ENCODE measurements around the gene DHRS13. TPM values are rescaled to one million over a fixed set of nuclear protein-coding genes. Genes with fewer than 3 reads are reported as not detected.

DHRS13 gene
- 4.8 and 5.9 TPM in 2 replicates for total RNA-seq

GRCh38 chr17:28902819-28903545 is at the start of gene DHRS13:
DHRS13 (minus strand) TSS chr17:28903079; CDS start chr17:28902944, 135 bp downstream.

GRCh38 chr17:28951428-28951990 is 48.6 kb upstream of the DHRS13 start, which contains the start of gene PHF12:
PHF12 (minus strand) TSS chr17:28951518; CDS start chr17:28950960, 558 bp downstream.

GRCh38 chr17:28896884-28897768 is 5.8 kb downstream of the DHRS13 start, which contains the start of gene FLOT2:
FLOT2 (minus strand) TSS chr17:28897733; CDS start chr17:28897574, 159 bp downstream.

GRCh38 chr17:28854457-28855335 is 48.2 kb downstream of the DHRS13 start, which contains the start of gene ERAL1:
ERAL1 (plus strand) TSS chr17:28855016; CDS start chr17:28855035, 19 bp downstream.

Other genes with a start within 250 kb of the DHRS13 start
- 38.6 and 39.8 TPM in 2 replicates for gene SDF2, start 241.2 kb downstream of the DHRS13 start, total RNA-seq
- gene SUPT6H, start 240.9 kb downstream of the DHRS13 start, total RNA-seq, result 56.6 and 60.1 TPM in 2 replicates
- gene PROCA1, start 191.2 kb downstream of the DHRS13 start, total RNA-seq, result 0.86 and 1.3 TPM in 2 replicates
- gene RAB34, start 185.2 kb downstream of the DHRS13 start, total RNA-seq, result 25.3 and 42.1 TPM in 2 replicates
- 509 and 527 TPM in 2 replicates for gene RPL23A, start 183.1 kb downstream of the DHRS13 start, total RNA-seq
- 1.8 and 2.3 TPM in 2 replicates for gene TLCD1, start 176.8 kb downstream of the DHRS13 start, total RNA-seq
- gene NEK8, start 174.3 kb downstream of the DHRS13 start, total RNA-seq, result 1.5 and 2.0 TPM in 2 replicates
- 49.8 and 64.0 TPM in 2 replicates for gene TRAF4, start 159.1 kb downstream of the DHRS13 start, total RNA-seq
- 17.3 and 17.7 TPM in 2 replicates for gene FAM222B, start 60.3 kb downstream of the DHRS13 start, total RNA-seq
- 45.0 and 47.4 TPM in 2 replicates for gene ERAL1, start 48.1 kb downstream of the DHRS13 start, total RNA-seq
- gene FLOT2, start 5.3 kb downstream of the DHRS13 start, total RNA-seq, result 92.9 and 102 TPM in 2 replicates
- gene PHF12, start 48.4 kb upstream of the DHRS13 start, total RNA-seq, result 27.4 and 34.3 TPM in 2 replicates
- not detected in 2 replicates for gene SEZ6, start 103.0 kb upstream of the DHRS13 start, total RNA-seq
- gene PIPOX, start 140.1 kb upstream of the DHRS13 start, total RNA-seq, result 2.8 and 3.3 TPM in 2 replicates